LNCaP clone FGC (cell line): Measurements from ENCODE around the gene AIF1.

ENCODE experiments used
- DNase-seq: peaks from one replicate; pipeline ENCODE4 v3.0.0-alpha.2; 2011; ENCODE audit warnings: low read depth
- H3K4me3 ChIP-seq: 2 replicates; pipeline ENCODE4 v1.5.1; 2011; ENCODE audit warnings: mild to moderate bottlenecking, low read depth, low read length, control low read depth
- CTCF ChIP-seq: IDR thresholded peaks from 2 replicates; pipeline ENCODE4 v1.5.1; 2012; ENCODE audit warnings: mild to moderate bottlenecking; ENCODE audit not compliant: control insufficient read depth, insufficient read depth; ENCODE audit errors: extremely low read depth

AIF1 gene

GRCh38 chr6:31615748-31616147 is 714 bp downstream of the AIF1 start:
- DNase-seq = no peak
- no peak for TF ChIP-seq CTCF
- H3K4me3 ChIP-seq = no peak overlapping the region

GRCh38 chr6:31617010-31617409 is 2.0 kb downstream of the AIF1 start:
- no peak for TF ChIP-seq CTCF
- no peak for DNase-seq
- no peak overlapping the region for H3K4me3 ChIP-seq

DNA sequence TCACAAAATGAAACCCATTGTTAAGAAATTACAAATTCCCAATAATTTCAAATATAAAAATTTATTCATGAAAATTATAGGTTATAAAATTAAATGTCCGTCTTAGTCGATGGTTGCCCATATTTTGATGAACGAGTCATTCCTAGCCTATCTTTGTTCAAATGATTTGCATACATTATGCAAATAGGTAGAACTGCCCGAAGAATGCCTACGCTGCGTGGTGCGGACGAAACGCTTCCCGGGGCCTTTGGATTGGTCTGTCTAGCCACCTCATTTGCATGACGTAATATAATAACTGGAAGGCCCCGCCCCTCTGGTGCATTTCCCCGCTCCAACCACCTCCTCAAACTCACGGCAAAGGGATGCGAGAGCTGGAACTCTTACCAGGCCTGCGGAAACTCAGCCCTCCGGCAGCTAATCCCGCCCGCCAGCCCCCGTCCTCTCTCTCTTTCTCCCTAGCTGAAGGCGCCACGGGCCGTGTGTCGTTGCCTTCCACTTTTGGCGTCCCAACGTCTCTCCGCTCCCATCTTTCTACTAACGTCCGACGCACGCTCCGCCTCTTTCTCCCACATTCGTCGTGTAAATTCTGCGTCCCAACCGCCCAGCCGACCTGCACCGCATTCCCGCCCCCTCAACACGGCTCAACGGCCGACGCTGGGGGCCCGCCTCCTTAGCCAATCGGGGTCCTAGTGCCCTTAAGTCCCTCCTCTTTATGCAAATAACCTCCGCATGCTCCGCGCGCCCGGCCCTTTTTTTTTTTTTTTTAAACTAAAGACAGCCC is 5.0 kb downstream of the AIF1 start:
- peak; percentile 97 for DNase-seq
- peak overlapping the region; percentile 99 for H3K4me3 ChIP-seq
- TF ChIP-seq CTCF = no peak

DNA sequence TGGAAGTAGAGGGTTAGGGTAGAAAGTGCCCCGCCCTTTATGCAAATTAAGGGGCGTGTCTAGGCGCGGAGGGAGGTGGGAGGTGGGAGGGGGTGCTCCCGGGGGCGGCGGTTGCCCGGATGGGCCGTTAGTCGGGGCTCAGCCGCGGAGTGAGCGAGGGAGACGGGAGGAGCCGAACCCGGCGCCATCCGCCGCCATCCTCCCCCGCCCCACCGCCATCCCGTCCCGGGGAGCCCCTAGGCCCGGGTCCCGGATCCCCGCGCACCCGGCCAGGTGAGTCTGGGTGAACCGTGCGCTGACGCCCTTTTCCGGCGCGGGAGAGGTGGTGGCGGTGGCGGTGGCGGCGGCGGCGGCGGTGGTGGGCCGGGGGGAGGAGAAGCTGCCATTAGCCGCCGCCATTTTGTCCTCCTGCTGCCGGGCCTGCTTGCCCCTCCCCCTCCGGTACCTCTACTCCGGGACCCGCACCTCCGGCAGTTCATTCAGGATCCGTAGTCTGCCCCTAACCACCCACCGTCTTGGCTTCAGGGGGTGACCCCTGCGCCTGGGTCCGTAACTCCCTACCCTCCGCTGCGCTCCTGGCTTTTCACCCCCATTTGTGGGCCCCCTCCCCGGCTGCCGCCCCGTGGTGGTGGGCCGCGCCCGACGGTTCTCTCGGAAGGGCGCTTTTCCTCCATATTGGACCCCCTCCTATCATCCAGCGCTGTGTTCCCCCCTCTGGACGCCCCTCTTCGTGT is 5.7 kb downstream of the AIF1 start, which contains the start of gene PRRC2A:
Gene PRRC2A (plus strand): TSS at position 130 of the 734 bp plus-strand sequence. CDS start 2,075 bp downstream, outside the sequence.
- no peak for TF ChIP-seq CTCF
- peak within 1 kb of the TSS; percentile 99 for H3K4me3 ChIP-seq
- DNase-seq = no peak

DNA sequence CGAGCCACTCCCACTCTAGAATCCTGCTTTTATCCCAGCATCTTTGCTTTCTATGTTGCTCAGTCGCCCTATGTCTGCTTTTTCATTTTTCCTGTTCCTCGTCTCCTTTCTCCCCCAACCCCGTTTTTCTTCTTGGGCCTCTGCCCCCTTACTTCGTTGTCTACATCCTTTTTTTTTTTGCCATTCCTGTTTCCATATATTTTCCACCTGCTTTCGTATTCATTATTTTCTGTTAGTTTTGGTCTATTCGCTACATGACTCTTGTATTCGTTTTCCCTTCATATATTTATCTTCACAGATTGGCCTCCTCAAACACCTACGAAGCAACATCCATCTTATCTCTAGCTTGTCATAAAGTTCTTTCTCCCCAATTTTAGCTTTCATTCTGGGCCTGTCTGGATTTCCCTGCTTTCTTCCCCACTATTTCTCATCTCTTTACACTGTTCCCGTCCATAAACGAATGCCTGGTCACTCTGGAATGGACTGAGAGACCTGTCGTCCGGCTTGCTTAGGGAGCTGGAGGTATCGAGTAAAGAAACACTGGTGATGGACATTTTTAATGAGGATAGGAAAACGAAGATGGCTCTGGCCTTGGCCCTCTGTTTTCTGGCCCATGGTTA is 6.4 kb downstream of the AIF1 start:
- peak overlapping the region; percentile 99 for H3K4me3 ChIP-seq
- DNase-seq = no peak
- TF ChIP-seq CTCF = no peak

- TF ChIP-seq CTCF = no peak
- H3K4me3 ChIP-seq = peak overlapping the region; percentile 99
- DNase-seq = peak; percentile 70
Observed at GRCh38 chr6:31621991-31622390, 7.0 kb downstream of the AIF1 start.
